Central memory CD8-positive, alpha-beta T cell (primary cell): ENCODE data around the gene RPS8.
"Not testable (repeated sequence)": the region's sequence is repeated elsewhere in the genome, so short reads cannot be mapped to it uniquely, and the experiment has no call there.

Source experiments
- ATAC-seq: fragments of 150-1000 bp; cut with Tn5 transposase; replicated peaks from 2 replicates; pipeline ENCODE4 v1.10.0; 2022; ENCODE audit warnings: mild to moderate bottlenecking, moderate FRiP score, moderate number of reproducible peaks; ENCODE audit not compliant: poor library complexity, severe bottlenecking; ENCODE audit errors: extremely low read depth
- DNase-seq, 2 donors: peaks; one replicate each; pipeline ENCODE4 v3.0.0; 2021; ENCODE audit warnings: low spot score in 2 of 2
- H3K27ac Mint-ChIP-seq: one replicate; pipeline ENCODE4 v1.8.0; 2022; ENCODE audit warnings: low read depth, mild to moderate bottlenecking, moderate library complexity, mixed read lengths
- H3K27me3 Mint-ChIP-seq: one replicate; pipeline ENCODE4 v1.8.0; 2022; ENCODE audit warnings: mixed read lengths
- H3K36me3 Mint-ChIP-seq: one replicate; pipeline ENCODE4 v1.8.0; 2022; ENCODE audit warnings: mild to moderate bottlenecking, moderate library complexity, mixed read lengths; ENCODE audit not compliant: insufficient read depth
- H3K4me1 Mint-ChIP-seq: one replicate; pipeline ENCODE4 v1.8.0; 2022; ENCODE audit warnings: mixed read lengths
- H3K4me3 Mint-ChIP-seq: one replicate; pipeline ENCODE4 v1.8.0; 2022; ENCODE audit warnings: mild to moderate bottlenecking, moderate library complexity, mixed read lengths
- H3K9me3 Mint-ChIP-seq: one replicate; pipeline ENCODE4 v1.8.0; 2022; ENCODE audit warnings: mixed read lengths

Gene RPS8

GRCh38 chr1:44760876-44761275 is 14.5 kb upstream of the RPS8 start:
- DNase-seq (no peak), ATAC-seq (no peak)
- H3K4me3 Mint-ChIP-seq, result no peak overlapping the region
- no peak overlapping the region for H3K27ac Mint-ChIP-seq
- no peaks in the 10 kb centered on the region for H3K27me3 Mint-ChIP-seq
- peaks cover 4% of the 10 kb centered on the region for H3K36me3 Mint-ChIP-seq
- H3K9me3 Mint-ChIP-seq, result no peaks in the 10 kb centered on the region
- H3K4me1 Mint-ChIP-seq, result no peaks in the 10 kb centered on the region

- not testable (repeated sequence) for H3K27me3 Mint-ChIP-seq, H3K9me3 Mint-ChIP-seq, H3K36me3 Mint-ChIP-seq, H3K4me1 Mint-ChIP-seq, ATAC-seq, H3K27ac Mint-ChIP-seq, H3K4me3 Mint-ChIP-seq, DNase-seq
These were observed 8.9 kb upstream of the RPS8 start for GRCh38 chr1:44766421-44766820.

GRCh38 chr1:44775930-44776729 is 790 bp downstream of the RPS8 start:
- ATAC-seq, result peak; percentile 56
- Mint-ChIP-seq H3K27ac (peak overlapping the region; percentile 92), H3K4me3 (peak overlapping the region; percentile 91), H3K4me1 (peaks cover 34% of the 10 kb centered on the region), H3K36me3 (peaks cover 59% of the 10 kb centered on the region), H3K9me3 (no peaks in the 10 kb centered on the region), H3K27me3 (no peaks in the 10 kb centered on the region)
- peak in 1 of 2 donors; percentile 53 for DNase-seq

- Mint-ChIP-seq H3K4me1 (peaks cover 34% of the 10 kb centered on the region), H3K9me3 (no peaks in the 10 kb centered on the region), H3K27ac (peak overlapping the region; percentile 92), H3K27me3 (no peaks in the 10 kb centered on the region), H3K36me3 (peaks cover 63% of the 10 kb centered on the region), H3K4me3 (peak overlapping the region; percentile 91)
- no peak for ATAC-seq
- no peak for DNase-seq
These were observed 1.4 kb downstream of the RPS8 start for GRCh38 chr1:44776730-44777068.

GRCh38 chr1:44777547-44777946 is 2.2 kb downstream of the RPS8 start:
- Mint-ChIP-seq H3K9me3 (no peaks in the 10 kb centered on the region), H3K27ac (peak overlapping the region; percentile 92), H3K4me3 (peak overlapping the region; percentile 91), H3K4me1 (peaks cover 34% of the 10 kb centered on the region), H3K36me3 (peaks cover 64% of the 10 kb centered on the region), H3K27me3 (no peaks in the 10 kb centered on the region)
- DNase-seq, result no peak
- no peak for ATAC-seq

GRCh38 chr1:44777969-44778635 is 2.8 kb downstream of the RPS8 start:
- Mint-ChIP-seq H3K9me3 (no peaks in the 10 kb centered on the region), H3K27me3 (no peaks in the 10 kb centered on the region), H3K27ac (peak overlapping the region; percentile 92), H3K4me1 (peaks cover 34% of the 10 kb centered on the region), H3K36me3 (peaks cover 64% of the 10 kb centered on the region), H3K4me3 (peak overlapping the region; percentile 91)
- no peak for ATAC-seq
- no peak for DNase-seq

- H3K9me3 Mint-ChIP-seq, result no peaks in the 10 kb centered on the region
- no peak for DNase-seq
- no peaks in the 10 kb centered on the region for H3K27me3 Mint-ChIP-seq
- H3K27ac Mint-ChIP-seq, result no peak overlapping the region
- H3K4me3 Mint-ChIP-seq, result peak overlapping the region; percentile 2
- no peak for ATAC-seq
- H3K4me1 Mint-ChIP-seq, result peaks cover 36% of the 10 kb centered on the region
- peaks cover 64% of the 10 kb centered on the region for H3K36me3 Mint-ChIP-seq
These were observed 3.6 kb downstream of the RPS8 start for GRCh38 chr1:44778705-44779576.

GRCh38 chr1:44780583-44781121 is 5.3 kb downstream of the RPS8 start:
- no peak overlapping the region for H3K4me3 Mint-ChIP-seq
- H3K9me3 Mint-ChIP-seq, result no peaks in the 10 kb centered on the region
- peaks cover 57% of the 10 kb centered on the region for H3K36me3 Mint-ChIP-seq
- H3K27me3 Mint-ChIP-seq, result no peaks in the 10 kb centered on the region
- peaks cover 38% of the 10 kb centered on the region for H3K4me1 Mint-ChIP-seq
- ATAC-seq (no peak), DNase-seq (no peak)
- H3K27ac Mint-ChIP-seq, result no peak overlapping the region

GRCh38 chr1:44783697-44784093 is 8.4 kb downstream of the RPS8 start:
- H3K36me3 Mint-ChIP-seq, result peaks cover 31% of the 10 kb centered on the region
- peaks cover 27% of the 10 kb centered on the region for H3K4me1 Mint-ChIP-seq
- H3K4me3 Mint-ChIP-seq, result peak overlapping the region; percentile 59
- H3K27me3 Mint-ChIP-seq, result no peaks in the 10 kb centered on the region
- DNase-seq, result no peak
- H3K27ac Mint-ChIP-seq, result peak overlapping the region; percentile 53
- no peaks in the 10 kb centered on the region for H3K9me3 Mint-ChIP-seq
- ATAC-seq, result no peak

- H3K36me3 Mint-ChIP-seq, result peaks cover 24% of the 10 kb centered on the region
- peak overlapping the region; percentile 71 for H3K4me3 Mint-ChIP-seq
- ATAC-seq (peak; percentile 25), DNase-seq (no peak)
- H3K27me3 Mint-ChIP-seq, result no peaks in the 10 kb centered on the region
- peaks cover 27% of the 10 kb centered on the region for H3K4me1 Mint-ChIP-seq
- H3K27ac Mint-ChIP-seq, result peak overlapping the region; percentile 87
- H3K9me3 Mint-ChIP-seq, result no peaks in the 10 kb centered on the region
These were observed 9.0 kb downstream of the RPS8 start for GRCh38 chr1:44784094-44785028.

- no peak for ATAC-seq
- Mint-ChIP-seq H3K36me3 (peaks cover 20% of the 10 kb centered on the region), H3K27me3 (no peaks in the 10 kb centered on the region), H3K27ac (peak overlapping the region; percentile 87), H3K4me1 (peaks cover 27% of the 10 kb centered on the region), H3K4me3 (peak overlapping the region; percentile 71), H3K9me3 (no peaks in the 10 kb centered on the region)
- no peak for DNase-seq
These were observed 9.7 kb downstream of the RPS8 start for GRCh38 chr1:44785029-44785380.
